GM12878 (cell line): ENCODE measurements around the gene SUMF1. TPM values are rescaled to one million over a fixed set of nuclear protein-coding genes. Genes with fewer than 3 reads are reported as not detected.

Experiments used
- ATAC-seq: fragments of 200-7000 bp; cut with Tn5 transposase; 3 replicates; pipeline ENCODE4 v1.9.1; 2020; ENCODE audit warnings: mild to moderate bottlenecking, moderate library complexity
- BruUV-seq: library from RNA; stranded (reverse); fragments of 400-500 nt; replicated peaks from 2 replicates; lab custom pipeline; 2021; lab: Mats Ljungman, UMichigan
- CTCF ChIA-PET: fragments of 300-600 bp; sonication (Branson Sonifier 250); formaldehyde crosslinking; extraction: SDS; loops from one replicate; lab custom pipeline; 2021; ENCODE audit warnings: inconsistent platforms; lab: Yijun Ruan, JAX
- POLR2A ChIA-PET: fragments of 350-600 bp; formaldehyde crosslinking; extraction: SDS; loops from one replicate; lab custom pipeline; 2021; ENCODE audit warnings: inconsistent platforms; lab: Charles Lee
- RAD21 ChIA-PET: fragments of 300-600 bp; sonication (Branson Sonifier 250); formaldehyde crosslinking; loops from one replicate; lab custom pipeline; 2023; ENCODE audit warnings: antibody characterized with exemption; ENCODE audit not compliant: unreplicated experiment; lab: Charles Lee
- SMC1A ChIA-PET: fragments of 300-600 bp; sonication (Branson Sonifier 250); formaldehyde crosslinking; loops from one replicate; lab custom pipeline; 2023; ENCODE audit not compliant: unreplicated experiment, uncharacterized antibody; lab: Charles Lee
- DNase-seq: peaks from one replicate; pipeline ENCODE4 v3.0.0-alpha.2; 2011; ENCODE audit warnings: low read depth, low spot score
- FAIRE-seq: peaks from 3 replicates; lab custom pipeline; 2011; peaks lifted over from hg19 to GRCh38; lab: Jason Lieb, UNC
- H2AFZ ChIP-seq: 2 replicates; pipeline ENCODE4 v1.6.0; 2011; ENCODE audit warnings: low read depth, low read length, control low read depth; ENCODE audit not compliant: control insufficient read depth
- H3K27ac ChIP-seq: 2 replicates; pipeline ENCODE4 v1.5.1; 2011; ENCODE audit warnings: control low read depth; ENCODE audit not compliant: control insufficient read depth, insufficient read depth
- H3K27me3 ChIP-seq, 2 experiments: replicated peaks in 1 of 2; 2 replicates each; pipeline versions ENCODE4 v1.6.0 to v1.6.1; 2011; ENCODE audit warnings: low read length in 1 of 2; ENCODE audit not compliant: control insufficient read depth in 2 of 2, insufficient read depth in 2 of 2
- H3K36me3 ChIP-seq, 2 experiments: 2 replicates each; pipeline ENCODE4 v1.5.1; 2011; ENCODE audit warnings: low read length in 1 of 2; ENCODE audit not compliant: control insufficient read depth in 2 of 2, insufficient read depth in 2 of 2
- H3K4me1 ChIP-seq: 2 replicates; pipeline ENCODE4 v1.6.1; 2011; ENCODE audit warnings: mild to moderate bottlenecking, low read length, moderate library complexity, mixed read lengths; ENCODE audit not compliant: control insufficient read depth, insufficient read depth
- H3K4me2 ChIP-seq: 2 replicates; pipeline ENCODE4 v1.6.0; 2011; ENCODE audit warnings: control low read depth; ENCODE audit not compliant: control insufficient read depth, insufficient read depth
- H3K4me3 ChIP-seq: fragments of 200-600 bp; sonication (generic); 2 replicates; pipeline ENCODE4 v1.5.1; 2016
- H3K79me2 ChIP-seq: 2 replicates; pipeline ENCODE4 v1.6.0; 2011; ENCODE audit warnings: low read length; ENCODE audit not compliant: control insufficient read depth, insufficient read depth
- H3K9ac ChIP-seq: 2 replicates; pipeline ENCODE4 v1.8.0; 2011; ENCODE audit warnings: low read length, control low read depth, mixed read lengths; ENCODE audit not compliant: control insufficient read depth, insufficient read depth
- H3K9me3 ChIP-seq: replicated peaks from 3 replicates; pipeline ENCODE4 v1.5.1; 2011; ENCODE audit warnings: mild to moderate bottlenecking, low read length; ENCODE audit not compliant: control insufficient read depth, insufficient read depth
- H4K20me1 ChIP-seq: 2 replicates; pipeline ENCODE4 v1.6.0; 2011; ENCODE audit not compliant: control insufficient read depth, insufficient read depth
- ASH2L ChIP-seq: fragments of 300-600, 200-600 bp; sonication (generic); IDR thresholded peaks from 2 replicates; pipeline ENCODE4 v1.6.1; 2017; ENCODE audit warnings: low read depth, mild to moderate bottlenecking, borderline replicate concordance
- BACH1 ChIP-seq: fragments of 450-650 bp; IDR thresholded peaks from 2 replicates; pipeline ENCODE4 v1.6.1; 2017; ENCODE audit warnings: mild to moderate bottlenecking, borderline replicate concordance
- CHD1 ChIP-seq: IDR thresholded peaks from 2 replicates; pipeline ENCODE4 v1.6.1; 2012; ENCODE audit warnings: low read depth, low read length, improper control_type of control experiment
- CHD4 ChIP-seq: fragments of 200-600 bp; sonication (generic); IDR thresholded peaks from 2 replicates; pipeline ENCODE4 v1.6.1; 2016; ENCODE audit warnings: mild to moderate bottlenecking
- EZH2 ChIP-seq: IDR thresholded peaks from 2 replicates; pipeline ENCODE4 v1.6.1; 2012; ENCODE audit warnings: low read depth, mild to moderate bottlenecking, control low read depth, inconsistent platforms, low read length, borderline replicate concordance; ENCODE audit not compliant: control insufficient read depth
- GABPA ChIP-seq: IDR thresholded peaks from 2 replicates; pipeline ENCODE4 v1.6.1; 2014; ENCODE audit warnings: antibody characterized with exemption, low read depth, mild to moderate bottlenecking, inconsistent platforms
- GATAD2B ChIP-seq: fragments of 450-650 bp; conservative IDR thresholded peaks from 2 replicates; pipeline ENCODE4 v1.6.1; 2017; ENCODE audit warnings: low read depth, mild to moderate bottlenecking, moderate library complexity
- IKZF2 ChIP-seq, 2 experiments: fragments of 450-650 bp; IDR thresholded peaks; 2 replicates each; pipeline ENCODE4 v1.6.1; 2017; ENCODE audit warnings: mild to moderate bottlenecking in 2 of 2, moderate library complexity in 2 of 2
- JUND ChIP-seq: IDR thresholded peaks from 2 replicates; pipeline ENCODE4 v1.6.1; 2012; ENCODE audit warnings: low read depth, mild to moderate bottlenecking, low read length, improper control_type of control experiment, moderate library complexity
- KAT2A ChIP-seq: conservative IDR thresholded peaks from 2 replicates; pipeline ENCODE4 v1.6.1; 2011; ENCODE audit warnings: low read depth, low read length; ENCODE audit not compliant: control insufficient read depth
- KLF5 ChIP-seq: fragments of 450-650 bp; IDR thresholded peaks from 2 replicates; pipeline ENCODE4 v1.6.1; 2014; ENCODE audit warnings: mild to moderate bottlenecking; ENCODE audit not compliant: partially characterized antibody
- LARP7 ChIP-seq: fragments of 450-650 bp; IDR thresholded peaks from 2 replicates; pipeline ENCODE4 v1.6.1; 2017; ENCODE audit warnings: mild to moderate bottlenecking
- MYB ChIP-seq: fragments of 150-350 bp; IDR thresholded peaks from 2 replicates; pipeline ENCODE4 v1.6.1; 2014; ENCODE audit warnings: mild to moderate bottlenecking, low read depth, low read length, borderline replicate concordance
- NFIC ChIP-seq: IDR thresholded peaks from 2 replicates; pipeline ENCODE4 v1.6.1; 2012; ENCODE audit warnings: low read depth, mild to moderate bottlenecking, inconsistent platforms, low read length, moderate library complexity
- NFXL1 ChIP-seq: fragments of 450-650 bp; IDR thresholded peaks from 2 replicates; pipeline ENCODE4 v1.6.1; 2017; ENCODE audit warnings: antibody characterized with exemption, mild to moderate bottlenecking, borderline replicate concordance
- NR2C2 ChIP-seq: IDR thresholded peaks from 2 replicates; pipeline ENCODE4 v1.6.1; 2011; ENCODE audit warnings: borderline replicate concordance, low read depth; ENCODE audit not compliant: control insufficient read depth, insufficient read length
- RFX5 ChIP-seq: IDR thresholded peaks from 2 replicates; pipeline ENCODE4 v1.6.1; 2011; ENCODE audit warnings: low read depth, low read length, improper control_type of control experiment
- RUNX3 ChIP-seq: IDR thresholded peaks from 2 replicates; pipeline ENCODE4 v1.6.1; 2012; ENCODE audit warnings: low read length, inconsistent platforms
- SIX5 ChIP-seq: IDR thresholded peaks from 2 replicates; pipeline ENCODE4 v1.6.1; 2011; ENCODE audit warnings: mild to moderate bottlenecking, low read depth, low read length, moderate library complexity; ENCODE audit not compliant: severe bottlenecking
- SMAD1 ChIP-seq: fragments of 450-650 bp; IDR thresholded peaks from 2 replicates; pipeline ENCODE4 v1.6.1; 2018; ENCODE audit warnings: mild to moderate bottlenecking, low read depth; ENCODE audit not compliant: partially characterized antibody
- SMC3 ChIP-seq: IDR thresholded peaks from 2 replicates; pipeline ENCODE4 v1.6.1; 2011; ENCODE audit warnings: low read length, improper control_type of control experiment, borderline replicate concordance
- SPI1 ChIP-seq: IDR thresholded peaks from 2 replicates; pipeline ENCODE4 v1.6.1; 2011; ENCODE audit warnings: low read depth, mild to moderate bottlenecking, low read length, moderate library complexity, borderline replicate concordance; ENCODE audit not compliant: insufficient read depth
- SUZ12 ChIP-seq: fragments of 200-600 bp; sonication (generic); IDR thresholded peaks from one replicate; pipeline ENCODE4 v1.6.1; 2018; ENCODE audit warnings: antibody characterized with exemption, mild to moderate bottlenecking; ENCODE audit not compliant: unreplicated experiment
- ZNF207 ChIP-seq: fragments of 450-650 bp; IDR thresholded peaks from 2 replicates; pipeline ENCODE4 v1.6.1; 2014; ENCODE audit warnings: antibody characterized with exemption, mild to moderate bottlenecking, borderline replicate concordance
- WGBS: methylation state at CpG from one replicate; pipeline ENCODE4 v1.1.6; 2016; ENCODE audit warnings: low lambda C conversion rate; ENCODE audit not compliant: insufficient replicate concordance, insufficient coverage; ENCODE audit errors: missing lambda C conversion rate; 5-methylcytosine and 5-hydroxymethylcytosine counted together
- in situ Hi-C: fragments of 300-500 bp; cut with MboI; formaldehyde crosslinking; loops from 9 replicates; pipeline ENCODE4 v1.14.3; 2018; ENCODE audit warnings: mixed read lengths
- intact Hi-C: fragments of 100-400 bp; cut with micrococcal nuclease; formaldehyde crosslinking; loops from one replicate; pipeline ENCODE4 v1.14.2; 2022; ENCODE audit not compliant: unreplicated experiment
- polyA plus RNA-seq, 11 experiments: library from polyadenylated mRNA; depleted of rRNA in 4 of 11; unstranded in 6 of 11; stranded (reverse) in 5 of 11; fragments of >200 nt; fragmentation: Nextera tagmentation in 4 of 11; fragmentation: Illumina TruSeq in 1 of 11; extraction: Ambion mirVana in 4 of 11; extraction: Trizol in 1 of 11; gene quantifications; 1 replicate in 1 of 11; 2 replicates in 10 of 11; pipeline versions ENCODE4 v1.2.1 to v1.2.3, GENCODE V29; 2011 to 2016; ENCODE audit warnings: inconsistent platforms in 2 of 11, missing spikeins in 2 of 11, low read depth in 1 of 11
- total RNA-seq, 4 experiments: library from RNA; depleted of rRNA in 3 of 4; stranded (reverse); fragments of >200 nt in 3 of 4; fragmentation: Illumina TruSeq in 1 of 4; extraction: Trizol in 1 of 4; gene quantifications; 2 replicates each; pipeline versions ENCODE4 v1.2.1 to v1.2.3, GENCODE V29; 2013 to 2021
- TF ChIP-seq, protein P1 (sequence below): fragments of 450-650 bp; IDR thresholded peaks from 2 replicates; pipeline ENCODE4 v1.6.1; 2016; ENCODE audit warnings: mild to moderate bottlenecking

The SUMF1 gene
- total and polyA plus RNA-seq, 10 of the 15 experiments (the other 5 are each of a cell fraction or from before 2014, with no cell fraction given): 3.2 to 14.3 (median 8.5) TPM

DNA sequence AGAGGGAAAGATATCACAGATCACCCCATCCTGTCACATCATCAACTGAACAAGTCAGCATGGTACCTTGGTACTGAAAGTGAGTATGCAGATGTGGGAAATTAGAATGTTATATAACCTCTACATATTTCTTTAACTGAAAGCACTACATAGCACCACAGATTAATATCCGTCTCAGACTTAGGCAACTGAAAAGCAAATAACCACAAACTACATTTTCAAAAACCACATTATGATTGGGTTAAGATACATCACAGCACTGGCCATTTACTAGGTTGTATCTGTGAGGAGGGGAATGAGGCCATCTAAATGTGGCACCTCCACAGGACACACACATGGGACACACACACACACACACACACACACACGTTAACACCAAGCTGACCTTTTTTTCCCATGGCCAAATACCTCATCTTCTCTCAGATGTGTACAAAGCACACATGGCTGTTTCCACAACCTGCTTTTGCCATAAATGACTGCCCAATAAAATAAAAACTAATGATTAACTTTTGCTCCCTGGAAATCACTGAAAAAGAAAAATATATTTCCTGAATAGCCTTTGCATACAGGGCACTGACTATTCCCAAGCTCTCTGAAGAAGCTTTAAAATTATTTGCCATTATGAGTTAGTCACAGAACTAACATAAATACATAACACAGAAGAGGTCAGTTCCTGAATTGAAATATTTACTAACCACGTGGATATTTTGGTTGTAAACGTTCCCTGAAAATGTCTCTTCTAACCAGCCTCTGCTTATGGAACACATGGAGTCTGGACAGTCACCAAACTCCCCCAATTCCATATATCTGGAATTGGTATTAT is 60.1 kb downstream of the SUMF1 start:
- no peak overlapping the region for H3K4me3 ChIP-seq
- no peak overlapping the region for H3K27ac ChIP-seq
- DNase-seq (no peak), ATAC-seq (peak; percentile 61), FAIRE-seq (peak; percentile 86)
- H3K4me1 ChIP-seq: peaks cover 18% of the 10 kb centered on the region
- WGBS: 63% methylated on average over 4 of the region's 4 CpGs
- H3K9me3 ChIP-seq: no peaks in the 10 kb centered on the region; the same call in 2 of the 3 replicates
- H3K4me2 ChIP-seq: no peak overlapping the region
- no peaks in the 10 kb centered on the region for H3K79me2 ChIP-seq
- intact Hi-C loops: no loop called here
- RAD21 ChIA-PET: no interaction called here
- no peak overlapping the region for H3K9ac ChIP-seq
- H3K36me3 ChIP-seq: 0 out of 4 replicates have a peak, but pooled peaks cover 0 to 3% of the 10 kb centered on the region in 2 experiments
- CTCF ChIA-PET: interaction anchor here (1.0 to 1.2 kb wide), 2 partner anchors 31 to 305 kb away, joined by 3 to 4 read pairs; no protein-coding TSS in a partner anchor
- POLR2A ChIA-PET: interaction anchor here (1.5 kb wide), 1 partner anchor 84 kb away, joined by 3 read pairs; no protein-coding TSS in a partner anchor
- H3K27me3 ChIP-seq: no peaks in the 10 kb centered on the region
- in situ Hi-C loops: no loop called here
- no TSS peak for BruUV-seq
- no peak overlapping the region for H2AFZ ChIP-seq
- no peaks in the 10 kb centered on the region for H4K20me1 ChIP-seq
- SMC1A ChIA-PET: interaction anchor here (1.0 to 1.4 kb wide), 3 partner anchors 14 to 68 kb away, joined by 3 to 4 read pairs (median 3); no protein-coding TSS in a partner anchor
- TF ChIP-seq KLF5 (no peak), SMC3 (no peak), BACH1 (no peak), ASH2L (no peak), MYB (no peak), GABPA (no peak), CHD4 (no peak), JUND (no peak), NFXL1 (no peak), GATAD2B (no peak), ZNF207 (no peak), NFIC (peak; percentile 29; the same call in 1 of the 2 replicates), SIX5 (no peak), SMAD1 (no peak), CHD1 (no peak), SPI1 (no peak), LARP7 (no peak), SUZ12 (no peak), KAT2A (no peak), EZH2 (no peak), RUNX3 (peak; percentile 76), NR2C2 (no peak), RFX5 (no peak), IKZF2 (IDR thresholded peaks at IDR 0.05) (0 out of 4 replicates have a peak, but pooled peaks of 1 of the 2 experiments have one; percentile 30)
- TF ChIP-seq, protein P1, sequence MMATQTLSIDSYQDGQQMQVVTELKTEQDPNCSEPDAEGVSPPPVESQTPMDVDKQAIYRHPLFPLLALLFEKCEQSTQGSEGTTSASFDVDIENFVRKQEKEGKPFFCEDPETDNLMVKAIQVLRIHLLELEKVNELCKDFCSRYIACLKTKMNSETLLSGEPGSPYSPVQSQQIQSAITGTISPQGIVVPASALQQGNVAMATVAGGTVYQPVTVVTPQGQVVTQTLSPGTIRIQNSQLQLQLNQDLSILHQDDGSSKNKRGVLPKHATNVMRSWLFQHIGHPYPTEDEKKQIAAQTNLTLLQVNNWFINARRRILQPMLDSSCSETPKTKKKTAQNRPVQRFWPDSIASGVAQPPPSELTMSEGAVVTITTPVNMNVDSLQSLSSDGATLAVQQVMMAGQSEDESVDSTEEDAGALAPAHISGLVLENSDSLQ: peak; percentile 66; the same call in 1 of the 2 replicates
